A673 (cell line): ENCODE measurements around the gene INHBA. TPM values are rescaled to one million over a fixed set of nuclear protein-coding genes. Genes with fewer than 3 reads are reported as not detected.

ENCODE experiments used
- BruUV-seq: library from RNA; stranded (reverse); fragments of 400-500 nt; replicated peaks from 2 replicates; lab custom pipeline; 2021; lab: Mats Ljungman, UMichigan
- CTCF ChIA-PET: fragments of 300-600 bp; sonication (Branson Sonifier 250); formaldehyde crosslinking; loops from one replicate; lab custom pipeline; 2022; ENCODE audit warnings: antibody characterized with exemption; lab: Charles Lee
- POLR2A ChIA-PET: fragments of 300-600 bp; sonication (Branson Sonifier 250); formaldehyde crosslinking; loops from one replicate; lab custom pipeline; 2022; ENCODE audit warnings: antibody characterized with exemption; ENCODE audit not compliant: low non-redundant PET; lab: Charles Lee
- DNase-seq: peaks from one replicate; pipeline ENCODE4 v3.0.0-alpha.2; 2015; ENCODE audit warnings: low spot score
- H3K27ac ChIP-seq: fragments of 200-600 bp; sonication (generic); 2 replicates; pipeline ENCODE4 v1.5.1; 2016; ENCODE audit warnings: mixed run types, low read depth, mild to moderate bottlenecking, mixed read lengths, antibody characterized with exemption, low read length; ENCODE audit not compliant: poor library complexity, severe bottlenecking
- H3K27me3 ChIP-seq: fragments of 200-600 bp; sonication (generic); replicated peaks from 2 replicates; pipeline ENCODE4 v1.6.1; 2017; ENCODE audit warnings: mixed run types, low read depth, mild to moderate bottlenecking, mixed read lengths, antibody characterized with exemption, low read length; ENCODE audit not compliant: insufficient read depth, poor library complexity
- H3K36me3 ChIP-seq: fragments of 200-600 bp; sonication (generic); 2 replicates; pipeline ENCODE4 v1.6.1; 2016; ENCODE audit warnings: mixed run types, mild to moderate bottlenecking, mixed read lengths, antibody characterized with exemption, low read length; ENCODE audit not compliant: insufficient read depth, poor library complexity, severe bottlenecking
- H3K4me1 ChIP-seq: fragments of 200-600 bp; sonication (generic); 2 replicates; pipeline ENCODE4 v1.6.1; 2017; ENCODE audit warnings: mixed run types, mild to moderate bottlenecking, mixed read lengths, antibody characterized with exemption, low read length; ENCODE audit not compliant: insufficient read depth, poor library complexity, severe bottlenecking
- H3K4me3 ChIP-seq: fragments of 200-600 bp; sonication (generic); 2 replicates; pipeline ENCODE4 v1.5.1; 2016; ENCODE audit warnings: low read depth, mixed run types, mild to moderate bottlenecking, mixed read lengths, low read length; ENCODE audit not compliant: poor library complexity, severe bottlenecking
- H3K9me3 ChIP-seq: fragments of 200-600 bp; sonication (generic); 2 replicates; pipeline ENCODE4 v1.6.1; 2016; ENCODE audit warnings: mixed run types, low read depth, mild to moderate bottlenecking, mixed read lengths, antibody characterized with exemption, low read length; ENCODE audit not compliant: poor library complexity, severe bottlenecking
- EZH2 ChIP-seq: fragments of 200-600 bp; sonication (generic); IDR thresholded peaks from 2 replicates; pipeline ENCODE4 v1.6.1; 2017; ENCODE audit warnings: borderline replicate concordance, low read depth, mild to moderate bottlenecking, mixed read lengths, antibody characterized with exemption, low read length; ENCODE audit not compliant: poor library complexity, severe bottlenecking
- intact Hi-C: fragments of 100-400 bp; cut with micrococcal nuclease; formaldehyde crosslinking; loops from one replicate; pipeline ENCODE4 v1.10.0; 2022; ENCODE audit not compliant: unreplicated experiment
- total RNA-seq: library from RNA; stranded (reverse); gene quantifications from 2 replicates; pipeline ENCODE4 v1.2.3, GENCODE V29; 2021
- TF ChIP-seq, protein P1 (sequence below): fragments of 300-800, 200-600 bp; sonication (generic); conservative IDR thresholded peaks from 2 replicates; pipeline ENCODE4 v1.5.1; 2017; ENCODE audit warnings: low read depth, mild to moderate bottlenecking, antibody characterized with exemption, low read length, moderate library complexity, mixed read lengths

INHBA gene
- total RNA-seq, 1 experiment from 2014 or later: 1.7 TPM

DNA sequence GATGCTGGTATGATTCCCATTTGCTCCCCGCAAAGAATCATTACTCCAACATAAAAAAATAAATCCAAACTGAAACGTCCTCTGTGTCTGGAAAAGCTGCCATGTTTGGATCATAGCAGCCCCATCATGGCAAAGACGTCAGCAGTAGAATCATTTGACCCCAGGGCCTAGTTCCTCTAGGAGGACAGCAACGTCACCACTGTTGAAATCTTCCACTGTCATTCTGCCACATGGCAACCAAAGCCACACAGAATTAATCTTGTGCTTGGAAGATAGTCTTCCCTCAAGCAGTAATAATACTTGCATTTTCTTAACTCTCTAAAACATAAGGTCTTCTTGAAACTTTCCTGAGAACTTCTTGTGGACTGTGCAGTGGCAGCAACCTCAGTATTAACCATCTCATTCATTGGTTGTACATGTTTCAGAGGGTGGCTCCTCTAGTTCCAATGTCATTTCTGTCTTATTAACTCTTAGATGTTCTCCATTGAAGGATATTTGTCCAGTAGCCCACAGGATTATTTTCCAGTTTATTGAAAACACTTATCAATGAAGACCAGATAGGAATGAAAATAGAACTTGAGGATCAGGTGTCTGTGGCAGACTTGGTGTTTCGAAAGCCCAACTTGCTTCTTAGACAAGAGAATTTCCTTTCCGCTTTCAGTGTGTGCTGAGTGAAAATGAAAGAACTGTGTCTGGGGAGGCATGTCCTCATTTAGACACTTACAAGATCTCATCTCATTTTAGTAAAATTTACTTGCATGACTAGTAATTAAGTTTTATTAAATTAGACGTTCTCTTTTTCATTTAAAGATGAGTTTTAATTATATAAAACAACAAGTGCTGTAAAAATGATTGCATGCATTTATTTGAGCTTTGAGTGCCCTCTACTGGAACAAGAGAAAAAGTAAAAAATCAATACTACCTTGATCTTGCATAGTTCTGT, 28.9 kb upstream of the INHBA start:
- no peaks in the 10 kb centered on the region for H3K9me3 ChIP-seq
- TF ChIP-seq EZH2: no peak
- TF ChIP-seq, protein P1, sequence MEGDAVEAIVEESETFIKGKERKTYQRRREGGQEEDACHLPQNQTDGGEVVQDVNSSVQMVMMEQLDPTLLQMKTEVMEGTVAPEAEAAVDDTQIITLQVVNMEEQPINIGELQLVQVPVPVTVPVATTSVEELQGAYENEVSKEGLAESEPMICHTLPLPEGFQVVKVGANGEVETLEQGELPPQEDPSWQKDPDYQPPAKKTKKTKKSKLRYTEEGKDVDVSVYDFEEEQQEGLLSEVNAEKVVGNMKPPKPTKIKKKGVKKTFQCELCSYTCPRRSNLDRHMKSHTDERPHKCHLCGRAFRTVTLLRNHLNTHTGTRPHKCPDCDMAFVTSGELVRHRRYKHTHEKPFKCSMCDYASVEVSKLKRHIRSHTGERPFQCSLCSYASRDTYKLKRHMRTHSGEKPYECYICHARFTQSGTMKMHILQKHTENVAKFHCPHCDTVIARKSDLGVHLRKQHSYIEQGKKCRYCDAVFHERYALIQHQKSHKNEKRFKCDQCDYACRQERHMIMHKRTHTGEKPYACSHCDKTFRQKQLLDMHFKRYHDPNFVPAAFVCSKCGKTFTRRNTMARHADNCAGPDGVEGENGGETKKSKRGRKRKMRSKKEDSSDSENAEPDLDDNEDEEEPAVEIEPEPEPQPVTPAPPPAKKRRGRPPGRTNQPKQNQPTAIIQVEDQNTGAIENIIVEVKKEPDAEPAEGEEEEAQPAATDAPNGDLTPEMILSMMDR: peak; percentile 64
- peak; percentile 22 for DNase-seq
- intact Hi-C loops: no loop called here
- no peaks in the 10 kb centered on the region for H3K27me3 ChIP-seq
- BruUV-seq: no TSS peak
- POLR2A ChIA-PET: no interaction called here
- CTCF ChIA-PET: interaction anchor here (0.6 to 1.3 kb wide), 3 partner anchors 683 to 1499 kb away, joined by 3 to 6 read pairs (median 5); no protein-coding TSS in a partner anchor
- no peaks in the 10 kb centered on the region for H3K36me3 ChIP-seq
- no peak overlapping the region for H3K27ac ChIP-seq
- H3K4me1 ChIP-seq: no peaks in the 10 kb centered on the region
- no peak overlapping the region for H3K4me3 ChIP-seq

DNA sequence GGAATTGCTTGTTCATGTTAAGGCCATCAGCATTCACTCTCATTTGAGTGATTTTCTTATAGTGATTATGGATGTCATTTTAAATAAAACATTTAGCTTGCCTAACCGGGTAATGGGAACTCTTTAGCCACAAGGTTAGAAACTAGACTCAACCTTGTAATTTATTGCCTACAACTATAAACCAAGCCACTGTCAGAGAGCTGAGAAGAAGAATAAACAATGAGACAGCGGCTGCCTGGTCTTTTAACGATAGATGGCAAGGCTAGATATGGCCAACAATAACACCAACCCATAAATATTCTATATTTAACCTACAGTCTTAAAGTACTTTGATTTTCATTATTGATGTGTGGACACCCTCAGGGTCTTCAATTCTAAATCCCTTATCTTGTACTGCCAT, 27.8 kb upstream of the INHBA start:
- no peaks in the 10 kb centered on the region for H3K36me3 ChIP-seq
- intact Hi-C loops: no loop called here
- H3K4me3 ChIP-seq: no peak overlapping the region
- no peak for DNase-seq
- CTCF ChIA-PET: interaction anchor here (0.6 kb wide), 1 partner anchor 957 kb away, joined by 6 read pairs; no protein-coding TSS in a partner anchor
- POLR2A ChIA-PET: no interaction called here
- no peaks in the 10 kb centered on the region for H3K4me1 ChIP-seq
- BruUV-seq: no TSS peak
- H3K27ac ChIP-seq: no peak overlapping the region
- no peak for TF ChIP-seq EZH2
- TF ChIP-seq, protein P1: no peak
- H3K9me3 ChIP-seq: no peaks in the 10 kb centered on the region
- no peaks in the 10 kb centered on the region for H3K27me3 ChIP-seq

DNA sequence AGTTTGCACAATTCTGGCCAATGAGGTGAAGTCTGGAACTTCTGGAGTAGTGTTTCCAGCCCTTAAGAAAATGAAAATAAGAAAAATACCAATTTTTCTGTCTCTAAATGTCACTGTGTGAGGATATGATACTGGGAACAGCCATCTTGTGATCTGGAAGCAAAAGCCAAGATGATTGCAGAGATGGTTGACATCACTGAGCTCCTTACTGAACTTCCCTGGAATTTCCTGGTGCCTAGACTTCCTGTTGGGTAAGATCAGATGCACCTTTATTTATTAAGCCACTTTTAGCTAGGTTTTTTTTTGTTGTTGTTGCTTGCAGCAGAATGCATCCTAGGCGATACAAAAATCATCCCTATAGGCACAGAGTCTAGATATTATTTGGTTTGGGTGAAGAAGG, 27.3 kb upstream of the INHBA start:
- CTCF ChIA-PET: no interaction called here
- H3K4me3 ChIP-seq: no peak overlapping the region
- no peaks in the 10 kb centered on the region for H3K4me1 ChIP-seq
- POLR2A ChIA-PET: no interaction called here
- H3K36me3 ChIP-seq: no peaks in the 10 kb centered on the region
- H3K27me3 ChIP-seq: no peaks in the 10 kb centered on the region
- no peaks in the 10 kb centered on the region for H3K9me3 ChIP-seq
- no peak overlapping the region for H3K27ac ChIP-seq
- no peak for DNase-seq
- TF ChIP-seq EZH2: no peak
- TF ChIP-seq, protein P1: no peak
- BruUV-seq: no TSS peak
- intact Hi-C loops: no loop called here
